HUES48 (cell line): Measurements from ENCODE around the gene RRBP1.

ENCODE experiments used
- H3K27ac ChIP-seq: one replicate; pipeline ENCODE4 v1.7.0; 2013; ENCODE audit warnings: low read depth, low read length, inconsistent platforms
- H3K27me3 ChIP-seq: 2 replicates; pipeline ENCODE4 v1.6.1; 2013; ENCODE audit warnings: mild to moderate bottlenecking, low read length; ENCODE audit not compliant: control insufficient read depth, insufficient read depth
- H3K36me3 ChIP-seq: 2 replicates; pipeline ENCODE4 v1.6.1; 2013; ENCODE audit warnings: low read length; ENCODE audit not compliant: control insufficient read depth, insufficient read depth
- H3K4me1 ChIP-seq: 2 replicates; pipeline ENCODE4 v1.6.1; 2013; ENCODE audit warnings: mild to moderate bottlenecking, low read length; ENCODE audit not compliant: control insufficient read depth, insufficient read depth
- H3K4me3 ChIP-seq: 2 replicates; pipeline ENCODE4 v1.5.1; 2013; ENCODE audit warnings: mild to moderate bottlenecking, low read depth, low read length
- H3K9ac ChIP-seq: 2 replicates; pipeline ENCODE4 v1.6.1; 2013; ENCODE audit warnings: mild to moderate bottlenecking, low read depth, low read length, moderate library complexity
- H3K9me3 ChIP-seq: 2 replicates; pipeline ENCODE4 v1.6.1; 2013; ENCODE audit warnings: low read length; ENCODE audit not compliant: control insufficient read depth, insufficient read depth

The RRBP1 gene

GRCh38 chr20:17593902-17594301 is 88.1 kb downstream of the RRBP1 start:
- Histone ChIP-seq H3K9me3 (no peaks in the 10 kb centered on the region), H3K27me3 (no peaks in the 10 kb centered on the region), H3K36me3 (peaks cover 4% of the 10 kb centered on the region; the same call in 1 of the 2 replicates), H3K27ac (no peak overlapping the region), H3K9ac (no peak overlapping the region), H3K4me3 (no peak overlapping the region), H3K4me1 (peaks cover 17% of the 10 kb centered on the region)

- H3K4me3 ChIP-seq, result no peak overlapping the region
- H3K36me3 ChIP-seq, result peaks cover 7% of the 10 kb centered on the region; the same call in 1 of the 2 replicates
- no peaks in the 10 kb centered on the region for H3K27me3 ChIP-seq
- H3K4me1 ChIP-seq, result peaks cover 17% of the 10 kb centered on the region
- H3K9ac ChIP-seq, result no peak overlapping the region
- no peak overlapping the region for H3K27ac ChIP-seq
- H3K9me3 ChIP-seq, result no peaks in the 10 kb centered on the region
Measured at GRCh38 chr20:17590245-17590644, 91.8 kb downstream of the RRBP1 start.

GRCh38 chr20:17589161-17589834 is 92.7 kb downstream of the RRBP1 start:
- Histone ChIP-seq H3K9ac (no peak overlapping the region), H3K27me3 (no peaks in the 10 kb centered on the region), H3K9me3 (no peaks in the 10 kb centered on the region), H3K36me3 (peaks cover 7% of the 10 kb centered on the region; the same call in 1 of the 2 replicates), H3K4me3 (no peak overlapping the region), H3K27ac (no peak overlapping the region), H3K4me1 (peaks cover 12% of the 10 kb centered on the region)

GRCh38 chr20:17587824-17588223 is 94.2 kb downstream of the RRBP1 start:
- no peak overlapping the region for H3K9ac ChIP-seq
- peaks cover 7% of the 10 kb centered on the region; the same call in 1 of the 2 replicates for H3K36me3 ChIP-seq
- H3K27ac ChIP-seq, result no peak overlapping the region
- no peaks in the 10 kb centered on the region for H3K27me3 ChIP-seq
- no peak overlapping the region for H3K4me3 ChIP-seq
- H3K9me3 ChIP-seq, result no peaks in the 10 kb centered on the region
- H3K4me1 ChIP-seq, result peaks cover 8% of the 10 kb centered on the region

GRCh38 chr20:17587148-17587547 is 94.9 kb downstream of the RRBP1 start:
- Histone ChIP-seq H3K4me3 (no peak overlapping the region), H3K9ac (no peak overlapping the region), H3K27ac (no peak overlapping the region), H3K9me3 (no peaks in the 10 kb centered on the region), H3K27me3 (no peaks in the 10 kb centered on the region), H3K36me3 (peaks cover 7% of the 10 kb centered on the region; the same call in 1 of the 2 replicates), H3K4me1 (peaks cover 14% of the 10 kb centered on the region)

- Histone ChIP-seq H3K9ac (no peak overlapping the region), H3K27me3 (no peaks in the 10 kb centered on the region), H3K4me3 (no peak overlapping the region), H3K27ac (no peak overlapping the region), H3K36me3 (peaks cover 3% of the 10 kb centered on the region; the same call in 1 of the 2 replicates), H3K9me3 (no peaks in the 10 kb centered on the region), H3K4me1 (peaks cover 14% of the 10 kb centered on the region)
Measured at GRCh38 chr20:17586250-17586649, 95.8 kb downstream of the RRBP1 start.

- H3K9me3 ChIP-seq, result no peaks in the 10 kb centered on the region
- H3K27me3 ChIP-seq, result no peaks in the 10 kb centered on the region
- H3K36me3 ChIP-seq, result peaks cover 3% of the 10 kb centered on the region; the same call in 1 of the 2 replicates
- H3K4me3 ChIP-seq, result no peak overlapping the region
- H3K4me1 ChIP-seq, result peaks cover 8% of the 10 kb centered on the region
- H3K9ac ChIP-seq, result no peak overlapping the region
- no peak overlapping the region for H3K27ac ChIP-seq
Measured at GRCh38 chr20:17584689-17585088, 97.4 kb downstream of the RRBP1 start.

GRCh38 chr20:17583126-17583525 is 98.9 kb downstream of the RRBP1 start:
- Histone ChIP-seq H3K27me3 (no peaks in the 10 kb centered on the region), H3K4me3 (no peak overlapping the region), H3K36me3 (peaks cover 3% of the 10 kb centered on the region; the same call in 1 of the 2 replicates), H3K9me3 (no peaks in the 10 kb centered on the region), H3K27ac (no peak overlapping the region), H3K4me1 (peaks cover 8% of the 10 kb centered on the region), H3K9ac (no peak overlapping the region)

- H3K36me3 ChIP-seq, result no peaks in the 10 kb centered on the region; the same call in 1 of the 2 replicates
- no peak overlapping the region for H3K27ac ChIP-seq
- no peak overlapping the region for H3K4me3 ChIP-seq
- H3K27me3 ChIP-seq, result no peaks in the 10 kb centered on the region
- H3K9me3 ChIP-seq, result no peaks in the 10 kb centered on the region
- no peak overlapping the region for H3K9ac ChIP-seq
- peaks cover 11% of the 10 kb centered on the region for H3K4me1 ChIP-seq
Measured at GRCh38 chr20:17580895-17581294, 101.1 kb downstream of the RRBP1 start.

GRCh38 chr20:17579369-17580039 is 102.5 kb downstream of the RRBP1 start:
- Histone ChIP-seq H3K27me3 (no peaks in the 10 kb centered on the region), H3K27ac (no peak overlapping the region)

GRCh38 chr20:17576215-17576614 is 105.8 kb downstream of the RRBP1 start:
- H3K36me3 ChIP-seq, result no peaks in the 10 kb centered on the region
- peaks cover 46% of the 10 kb centered on the region for H3K4me1 ChIP-seq
- no peak overlapping the region for H3K27ac ChIP-seq
- no peaks in the 10 kb centered on the region for H3K9me3 ChIP-seq
- no peak overlapping the region for H3K4me3 ChIP-seq
- no peaks in the 10 kb centered on the region for H3K27me3 ChIP-seq
- no peak overlapping the region for H3K9ac ChIP-seq

More at GRCh38 chr20:17579369-17580039, 102.5 kb downstream of the RRBP1 start:
- H3K4me1 ChIP-seq, result peaks cover 25% of the 10 kb centered on the region
- no peak overlapping the region for H3K4me3 ChIP-seq
- no peak overlapping the region for H3K9ac ChIP-seq
- no peaks in the 10 kb centered on the region; the same call in 1 of the 2 replicates for H3K36me3 ChIP-seq
- H3K9me3 ChIP-seq, result no peaks in the 10 kb centered on the region
